ENCODE measurements around the gene BCL2A1.

DNA sequence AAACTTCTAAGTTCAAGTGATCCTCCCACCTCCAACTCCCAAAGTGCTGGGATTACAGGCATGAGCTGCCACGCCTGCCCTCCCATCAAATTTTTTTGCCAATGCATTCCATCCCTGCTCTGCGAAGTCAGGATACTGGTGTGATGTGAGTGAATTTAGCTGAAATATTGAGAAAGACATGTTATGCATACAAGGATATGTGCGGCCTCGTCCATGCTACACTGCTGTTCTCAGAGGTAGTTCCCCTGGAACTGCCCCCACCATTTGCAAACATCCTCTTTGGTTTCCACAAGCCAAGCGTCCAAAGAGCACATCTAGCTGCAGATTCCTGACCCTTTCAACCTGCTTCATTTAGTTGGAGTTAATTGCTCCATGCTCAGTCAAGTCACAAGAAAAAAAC is 36.5 kb upstream of the BCL2A1 start:
- no peak for TF ChIP-seq POLR2A (IDR thresholded peaks at IDR 0.05)
- TF ChIP-seq, protein P1, sequence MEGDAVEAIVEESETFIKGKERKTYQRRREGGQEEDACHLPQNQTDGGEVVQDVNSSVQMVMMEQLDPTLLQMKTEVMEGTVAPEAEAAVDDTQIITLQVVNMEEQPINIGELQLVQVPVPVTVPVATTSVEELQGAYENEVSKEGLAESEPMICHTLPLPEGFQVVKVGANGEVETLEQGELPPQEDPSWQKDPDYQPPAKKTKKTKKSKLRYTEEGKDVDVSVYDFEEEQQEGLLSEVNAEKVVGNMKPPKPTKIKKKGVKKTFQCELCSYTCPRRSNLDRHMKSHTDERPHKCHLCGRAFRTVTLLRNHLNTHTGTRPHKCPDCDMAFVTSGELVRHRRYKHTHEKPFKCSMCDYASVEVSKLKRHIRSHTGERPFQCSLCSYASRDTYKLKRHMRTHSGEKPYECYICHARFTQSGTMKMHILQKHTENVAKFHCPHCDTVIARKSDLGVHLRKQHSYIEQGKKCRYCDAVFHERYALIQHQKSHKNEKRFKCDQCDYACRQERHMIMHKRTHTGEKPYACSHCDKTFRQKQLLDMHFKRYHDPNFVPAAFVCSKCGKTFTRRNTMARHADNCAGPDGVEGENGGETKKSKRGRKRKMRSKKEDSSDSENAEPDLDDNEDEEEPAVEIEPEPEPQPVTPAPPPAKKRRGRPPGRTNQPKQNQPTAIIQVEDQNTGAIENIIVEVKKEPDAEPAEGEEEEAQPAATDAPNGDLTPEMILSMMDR (IDR thresholded peaks at IDR 0.05), result no peak
